Hepatocyte (in vitro differentiated cells): ENCODE results near the gene ATP9A.

Experiments
- CTCF ChIP-seq: fragments of 200-600 bp; sonication (generic); IDR thresholded peaks from 2 replicates; pipeline ENCODE4 v1.5.1; 2016; ENCODE audit warnings: antibody characterized with exemption, mild to moderate bottlenecking; ENCODE audit not compliant: poor library complexity
- EZH2 ChIP-seq: fragments of 200-600 bp; sonication (generic); IDR thresholded peaks from 2 replicates; pipeline ENCODE4 v1.6.1; 2016; ENCODE audit warnings: antibody characterized with exemption, mild to moderate bottlenecking, borderline replicate concordance

DNA sequence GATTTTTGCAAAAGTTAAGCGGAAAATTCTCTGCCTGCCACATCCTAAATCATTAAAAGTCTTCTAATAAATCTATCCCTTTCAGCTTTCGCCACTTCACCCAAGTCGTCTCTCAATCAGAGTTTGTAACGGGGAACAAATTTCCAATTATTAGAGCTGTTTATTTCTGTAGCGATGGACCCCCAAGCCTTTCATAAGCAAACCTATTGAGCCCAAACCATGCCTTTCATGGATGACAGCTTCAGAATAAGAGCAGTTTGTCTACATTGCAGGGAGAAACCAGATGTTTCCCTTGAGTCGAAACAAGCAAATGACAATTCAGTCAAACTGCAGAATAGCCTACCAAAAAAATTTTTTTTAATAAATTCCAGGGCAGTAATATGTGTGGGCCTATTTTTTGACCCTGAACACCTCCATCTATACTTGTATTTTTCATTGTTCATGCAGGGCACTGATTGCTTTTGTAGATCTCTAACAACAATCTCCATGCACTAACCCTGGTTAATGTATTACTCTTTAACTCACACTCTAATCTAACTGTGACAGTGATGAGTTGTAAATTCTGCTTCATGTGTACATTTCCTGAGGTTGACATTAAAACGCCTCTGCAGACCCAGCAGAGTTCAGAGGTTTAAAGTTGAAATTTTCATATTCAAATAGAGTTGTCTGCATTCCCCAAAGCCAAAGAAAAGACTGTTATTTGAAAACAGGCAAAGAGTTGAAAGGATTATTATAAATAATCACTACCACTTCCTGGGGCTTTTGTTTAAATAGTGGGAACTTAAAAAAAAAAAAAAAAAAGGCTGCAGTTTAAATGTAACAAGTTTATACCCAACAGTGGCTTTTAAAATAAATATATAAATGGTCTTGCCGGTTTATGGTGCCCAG is 64.5 kb downstream of the ATP9A start:
- TF ChIP-seq CTCF (no peak), EZH2 (no peak)
